Ishikawa (cell line): ENCODE data around the gene IFI27L2.

Source experiments
- CEBPB ChIP-seq: IDR thresholded peaks from 2 replicates; pipeline ENCODE4 v1.6.1; 2012
- CREB1 ChIP-seq: IDR thresholded peaks from 2 replicates; pipeline ENCODE4 v1.6.1; 2012; ENCODE audit warnings: low read depth
- EGR1 ChIP-seq: IDR thresholded peaks from 2 replicates; pipeline ENCODE4 v1.6.1; 2012
- EP300 ChIP-seq: IDR thresholded peaks from 2 replicates; pipeline ENCODE4 v1.6.1; 2012; ENCODE audit warnings: borderline replicate concordance
- FOXM1 ChIP-seq: IDR thresholded peaks from 2 replicates; pipeline ENCODE4 v1.6.1; 2012; ENCODE audit warnings: low read depth, borderline replicate concordance
- MAX ChIP-seq: IDR thresholded peaks from 2 replicates; pipeline ENCODE4 v1.6.1; 2012
- NFIC ChIP-seq: IDR thresholded peaks from 2 replicates; pipeline ENCODE4 v1.6.1; 2012
- RAD21 ChIP-seq: IDR thresholded peaks from 2 replicates; pipeline ENCODE4 v1.6.1; 2012; ENCODE audit warnings: low read depth
- REST ChIP-seq: IDR thresholded peaks from 2 replicates; pipeline ENCODE4 v1.6.1; 2012; ENCODE audit warnings: low read depth, mild to moderate bottlenecking
- TAF1 ChIP-seq: IDR thresholded peaks from 2 replicates; pipeline ENCODE4 v1.6.1; 2012; ENCODE audit warnings: low read depth, mild to moderate bottlenecking
- TCF12 ChIP-seq: IDR thresholded peaks from 2 replicates; pipeline ENCODE4 v1.6.1; 2012; ENCODE audit warnings: low read depth
- TEAD4 ChIP-seq: IDR thresholded peaks from 2 replicates; pipeline ENCODE4 v1.6.1; 2012
- USF1 ChIP-seq: IDR thresholded peaks from 2 replicates; pipeline ENCODE4 v1.6.1; 2012
- YY1 ChIP-seq: IDR thresholded peaks from 2 replicates; pipeline ENCODE4 v1.6.1; 2012; ENCODE audit warnings: low read depth
- ZBTB7A ChIP-seq: IDR thresholded peaks from 2 replicates; pipeline ENCODE4 v1.6.1; 2012; ENCODE audit warnings: low read depth

IFI27L2 gene

GRCh38 chr14:94129111-94129757 lies at the start of gene IFI27L2:
TSS of gene IFI27L2 (minus strand) at chr14:94129604. CDS start at chr14:94129564, 40 bp downstream.
- no peak for TF ChIP-seq EGR1
- TF ChIP-seq RAD21 = no peak
- no peak for TF ChIP-seq USF1
- no peak for TF ChIP-seq REST
- no peak for TF ChIP-seq ZBTB7A
- no peak for TF ChIP-seq MAX
- no peak for TF ChIP-seq TEAD4
- no peak for TF ChIP-seq TCF12
- TF ChIP-seq TAF1 = no peak
- TF ChIP-seq CREB1 = no peak

GRCh38 chr14:94177806-94178205 lies 48.4 kb upstream of the IFI27L2 start:
- no peak for TF ChIP-seq EGR1
- no peak for TF ChIP-seq USF1
- TF ChIP-seq ZBTB7A = no peak
- TF ChIP-seq CREB1 = no peak
- no peak for TF ChIP-seq EP300
- TF ChIP-seq FOXM1 = no peak
- TF ChIP-seq MAX = no peak
- TF ChIP-seq REST = no peak
- TF ChIP-seq TEAD4 = no peak
- TF ChIP-seq RAD21 = no peak
- no peak for TF ChIP-seq YY1
- no peak for TF ChIP-seq NFIC
- TF ChIP-seq TCF12 = no peak
- no peak for TF ChIP-seq CEBPB
- no peak for TF ChIP-seq TAF1

- no peak for TF ChIP-seq EP300
- no peak for TF ChIP-seq CEBPB
- TF ChIP-seq EGR1 = no peak
- TF ChIP-seq FOXM1 = no peak
These were observed 47.4 kb upstream of the IFI27L2 start for GRCh38 chr14:94176808-94177207.

- TF ChIP-seq EP300 (no peak), ZBTB7A (no peak), EGR1 (no peak), TEAD4 (no peak), TCF12 (no peak), FOXM1 (no peak), CREB1 (no peak), TAF1 (no peak), REST (no peak), CEBPB (no peak), RAD21 (no peak), MAX (no peak), NFIC (no peak)
These were observed 46.3 kb upstream of the IFI27L2 start for GRCh38 chr14:94175747-94176146.
